HG03280 (cell line): Measurements from ENCODE around the gene CLTA.
"Not testable (repeated sequence)": the region's sequence is repeated elsewhere in the genome, so short reads cannot be mapped to it uniquely, and the experiment has no call there.

Experiments used
- ATAC-seq: cut with Tn5 transposase; IDR thresholded peaks from one replicate; pipeline ENCODE4 v1.9.1; 2021; ENCODE audit warnings: mild to moderate bottlenecking, moderate library complexity; ENCODE audit not compliant: unreplicated experiment

Gene CLTA

GRCh38 chr9:36222449-36222848, 31.7 kb downstream of the CLTA start:
- ATAC-seq = no peak

GRCh38 chr9:36237230-36237629, 46.5 kb downstream of the CLTA start:
- ATAC-seq = no peak

- not testable (repeated sequence) for ATAC-seq
Observed at GRCh38 chr9:36239205-36239604, 48.5 kb downstream of the CLTA start.

GRCh38 chr9:36239675-36240074, 49.0 kb downstream of the CLTA start:
- ATAC-seq = not testable (repeated sequence)

GRCh38 chr9:36245906-36246305, 55.2 kb downstream of the CLTA start:
- ATAC-seq = no peak

- ATAC-seq = no peak
Observed at GRCh38 chr9:36247356-36247755, 56.6 kb downstream of the CLTA start.

- ATAC-seq = not testable (repeated sequence)
Observed at GRCh38 chr9:36248061-36248460, 57.3 kb downstream of the CLTA start.

- no peak for ATAC-seq
Observed at GRCh38 chr9:36249189-36249588, 58.5 kb downstream of the CLTA start.

- ATAC-seq = no peak
Observed at GRCh38 chr9:36250079-36250478, 59.4 kb downstream of the CLTA start.

GRCh38 chr9:36251428-36251827, 60.7 kb downstream of the CLTA start:
- no peak for ATAC-seq

GRCh38 chr9:36258208-36258995, 67.7 kb downstream of the CLTA start, which contains the start of gene GNE:
TSS of gene GNE (minus strand) at chr9:36258448. CDS start at chr9:36249355, 9,093 bp downstream.
- ATAC-seq = peak; percentile 88

GRCh38 chr9:36258996-36259533, 68.3 kb downstream of the CLTA start:
- ATAC-seq = no peak
